HG02970 (cell line): Measurements from ENCODE around the gene ERP29.
A peak's percentile ranks its signal among the peaks of the same experiment; 100 is the strongest.
"Not testable (repeated sequence)": the region's sequence is repeated elsewhere in the genome, so short reads cannot be mapped to it uniquely, and the experiment has no call there.

Source experiments
- ATAC-seq: cut with Tn5 transposase; IDR thresholded peaks from one replicate; pipeline ENCODE4 v1.9.1; 2021; ENCODE audit warnings: mild to moderate bottlenecking, moderate library complexity, moderate number of reproducible peaks; ENCODE audit not compliant: unreplicated experiment, low FRiP score

Gene ERP29

DNA sequence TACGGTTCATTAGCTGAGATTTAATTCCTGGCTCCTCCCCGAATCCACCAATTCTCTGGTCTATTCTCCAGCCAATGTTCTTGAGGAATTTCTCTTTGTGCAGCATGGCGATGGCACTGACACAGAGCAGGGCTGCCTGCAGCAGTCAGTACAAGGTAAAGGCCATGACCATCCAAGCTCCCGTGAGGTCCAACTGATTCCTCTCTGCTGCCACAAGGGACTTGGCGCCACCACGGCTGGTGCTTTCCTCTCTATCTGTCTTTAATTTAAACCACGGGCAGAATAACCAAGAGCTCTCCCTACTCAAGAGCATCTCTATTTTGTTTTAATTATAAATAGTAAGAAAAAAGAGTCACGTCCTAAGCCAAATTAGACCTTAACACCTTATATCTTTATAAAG lies 12.4 kb upstream of the ERP29 start:
- no peak for ATAC-seq

DNA sequence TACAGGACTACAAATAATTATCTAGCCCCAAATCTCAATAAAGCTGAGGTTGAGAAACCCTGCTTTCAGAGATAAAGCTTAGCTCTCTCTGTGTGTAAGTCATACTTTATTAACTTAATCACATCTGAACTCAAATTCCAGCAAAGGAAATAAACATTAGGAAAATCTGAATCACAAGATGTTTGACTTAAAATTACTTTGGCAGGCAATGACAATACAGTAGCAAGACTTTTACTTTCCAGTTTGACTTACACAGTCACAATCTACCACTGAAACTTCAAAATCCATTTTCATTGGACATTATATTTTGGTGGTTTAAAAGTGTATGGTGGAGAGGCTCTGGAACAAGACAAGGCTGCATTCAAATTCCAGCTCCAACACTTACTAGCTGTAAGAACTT lies 11.7 kb upstream of the ERP29 start:
- ATAC-seq, result no peak

DNA sequence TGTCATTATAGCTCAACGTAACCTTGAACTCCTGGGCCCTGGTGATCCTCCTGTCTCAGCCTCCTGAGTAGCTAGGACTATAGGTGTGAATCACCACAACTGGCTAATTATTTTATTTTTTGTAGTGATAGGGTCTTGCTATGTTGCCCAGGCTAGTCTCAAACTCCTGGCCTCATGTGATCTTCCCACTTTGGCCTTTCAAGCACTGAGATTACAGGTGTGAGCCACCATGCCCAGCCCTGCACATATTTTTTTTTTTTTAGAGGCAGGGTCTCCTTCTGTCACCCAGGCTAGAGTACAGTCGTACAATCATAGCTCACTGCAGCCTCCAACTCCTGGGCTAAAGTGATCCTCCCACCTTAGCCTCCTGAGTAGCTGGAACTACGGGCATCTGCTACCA lies 9.2 kb upstream of the ERP29 start:
- no peak for ATAC-seq

DNA sequence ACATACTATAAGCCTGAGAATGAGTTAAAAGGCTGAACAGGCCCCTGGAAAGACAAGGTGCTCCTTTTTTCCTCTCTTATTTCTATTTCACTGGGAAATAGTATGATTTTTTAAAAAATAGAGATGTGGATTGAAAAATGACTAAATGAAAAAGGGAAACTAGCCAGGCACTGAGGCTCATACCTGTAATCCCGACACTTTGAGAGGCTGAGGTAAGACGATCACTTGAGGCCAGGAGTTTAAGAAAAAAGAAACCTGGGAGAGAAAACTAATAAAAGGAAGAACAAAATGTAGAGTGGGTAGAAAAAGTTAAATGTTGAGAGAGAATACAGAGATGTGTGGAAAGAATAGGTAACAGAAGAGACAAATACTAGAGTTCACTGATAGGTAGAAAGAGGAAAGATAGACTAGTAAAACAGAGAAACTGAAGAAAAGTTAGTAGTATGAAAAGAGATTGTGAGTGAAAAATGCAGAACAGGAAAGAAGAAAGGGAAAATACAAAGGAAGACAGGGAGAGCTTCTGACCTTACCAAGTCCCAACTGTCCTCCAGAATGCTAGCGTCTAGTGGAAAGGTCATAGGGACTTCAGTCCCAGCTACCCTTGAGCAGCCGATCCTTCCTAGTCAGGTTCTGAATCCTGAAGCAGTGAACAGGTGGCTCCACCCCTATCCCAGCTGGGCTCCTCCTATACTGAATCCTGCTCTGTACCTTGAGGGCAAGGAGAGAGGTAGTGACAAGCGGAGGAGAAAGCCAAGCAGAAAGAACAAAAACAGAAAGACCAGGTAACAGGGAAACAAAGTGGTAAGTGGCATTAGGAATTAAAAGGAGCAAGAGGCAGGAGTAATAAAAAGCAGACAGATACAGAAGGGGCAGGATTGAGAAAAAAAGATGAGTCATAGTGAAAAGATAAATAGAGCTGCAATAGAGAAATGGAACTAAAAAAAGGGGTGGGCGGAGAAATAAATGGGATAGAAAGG lies 7.5 kb upstream of the ERP29 start:
- ATAC-seq, result no peak

DNA sequence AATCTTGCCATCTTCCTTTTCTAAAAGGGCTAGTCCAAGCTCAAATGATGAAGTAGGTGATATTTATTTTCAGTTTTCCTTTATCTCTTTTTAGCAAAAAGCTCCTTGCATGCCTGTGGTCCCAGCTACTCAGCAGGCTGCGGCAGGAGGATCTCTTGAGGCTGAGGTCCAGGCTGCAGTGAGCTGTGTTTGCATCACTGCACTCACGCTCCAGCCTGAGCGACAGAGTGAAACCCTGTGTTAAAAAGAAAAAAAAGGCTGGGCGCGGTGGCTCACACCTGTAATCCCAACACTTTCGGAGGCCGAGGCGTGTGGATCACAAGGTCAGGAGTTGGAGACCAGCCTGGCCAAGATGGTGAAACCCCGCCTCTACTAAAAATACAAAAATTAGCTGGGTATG lies 5.3 kb upstream of the ERP29 start:
- no peak for ATAC-seq

DNA sequence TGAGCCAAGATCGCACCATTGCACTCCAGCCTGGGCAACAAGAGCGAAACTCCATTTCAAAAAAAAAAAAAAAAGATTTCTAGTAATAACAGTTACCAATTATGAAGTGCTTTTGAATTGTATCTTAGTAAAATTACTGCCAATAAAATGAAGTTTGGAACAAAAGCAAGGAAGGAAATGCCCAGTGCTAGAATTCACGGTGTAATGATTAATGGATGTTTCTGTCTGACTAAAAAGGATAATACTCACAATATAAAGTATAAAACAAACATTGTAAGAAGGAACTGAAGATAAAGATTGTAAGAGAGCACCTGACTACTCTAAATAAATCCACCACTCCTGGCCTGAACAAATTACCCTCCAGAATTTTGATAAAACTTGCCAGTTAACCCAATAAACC lies 4.3 kb upstream of the ERP29 start:
- no peak for ATAC-seq

DNA sequence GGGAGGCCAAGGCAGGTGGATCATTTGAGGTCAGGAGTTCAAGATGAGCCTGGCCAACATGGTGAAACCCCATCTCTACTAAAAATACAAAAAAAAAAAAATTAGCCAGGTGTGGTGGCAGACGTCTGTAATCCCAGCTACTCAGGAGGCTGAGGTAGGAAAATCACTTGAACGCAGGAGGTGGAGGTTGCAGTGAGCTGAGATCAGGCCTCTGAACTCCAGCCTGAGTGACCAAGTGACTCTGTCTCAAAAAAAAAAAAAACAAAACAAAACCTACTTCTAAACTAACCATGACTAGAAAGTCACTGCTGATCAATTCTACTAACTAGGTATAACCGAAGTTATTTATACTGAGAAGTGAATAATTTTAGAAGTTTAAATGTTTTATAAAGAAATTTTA lies 3.6 kb upstream of the ERP29 start:
- ATAC-seq, result not testable (repeated sequence)

DNA sequence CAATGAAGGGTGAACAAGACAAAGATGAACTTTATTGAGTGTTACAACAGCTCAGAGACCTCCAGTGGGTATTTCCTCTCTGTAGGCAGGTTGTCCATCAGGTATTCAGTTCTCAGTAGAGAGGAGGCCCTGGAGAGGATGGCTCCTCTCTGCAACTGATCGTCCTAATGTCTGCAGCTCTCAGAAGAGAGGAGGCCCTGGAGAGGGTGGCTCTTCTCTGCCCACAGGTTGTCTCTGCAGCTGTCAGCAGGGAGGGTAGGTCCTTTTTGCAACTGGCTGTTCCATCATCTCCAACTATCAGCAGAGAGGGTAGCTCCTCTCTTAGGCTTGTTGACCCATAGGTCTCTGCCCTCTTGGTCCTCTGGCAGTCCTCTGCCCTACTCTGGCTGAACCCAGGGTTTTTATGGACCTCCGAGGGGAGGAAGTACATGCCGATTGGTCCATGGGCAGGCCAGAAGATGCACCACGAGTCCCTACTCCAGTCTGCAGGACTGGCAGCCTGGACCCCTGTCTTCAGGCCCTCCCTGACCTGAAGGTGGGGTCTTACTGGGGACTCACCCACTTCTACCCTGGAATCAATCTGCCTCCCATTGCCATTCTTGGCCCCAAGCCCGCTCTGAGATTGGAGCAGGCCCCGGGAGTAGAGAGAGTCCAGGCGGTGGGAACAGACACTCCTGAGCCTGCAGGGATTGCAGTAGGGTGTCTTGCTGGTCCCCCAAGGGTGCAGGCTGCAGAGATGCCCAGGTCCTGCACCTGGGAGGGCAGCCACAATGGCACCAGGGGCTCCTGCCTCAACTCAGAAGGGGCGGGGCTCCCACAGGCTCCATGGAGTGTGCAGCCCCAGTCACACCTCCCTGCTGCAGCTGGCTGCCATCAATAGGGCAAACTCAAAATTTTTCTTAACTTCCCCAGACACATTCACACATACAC lies 2.5 kb upstream of the ERP29 start:
- no peak for ATAC-seq

DNA sequence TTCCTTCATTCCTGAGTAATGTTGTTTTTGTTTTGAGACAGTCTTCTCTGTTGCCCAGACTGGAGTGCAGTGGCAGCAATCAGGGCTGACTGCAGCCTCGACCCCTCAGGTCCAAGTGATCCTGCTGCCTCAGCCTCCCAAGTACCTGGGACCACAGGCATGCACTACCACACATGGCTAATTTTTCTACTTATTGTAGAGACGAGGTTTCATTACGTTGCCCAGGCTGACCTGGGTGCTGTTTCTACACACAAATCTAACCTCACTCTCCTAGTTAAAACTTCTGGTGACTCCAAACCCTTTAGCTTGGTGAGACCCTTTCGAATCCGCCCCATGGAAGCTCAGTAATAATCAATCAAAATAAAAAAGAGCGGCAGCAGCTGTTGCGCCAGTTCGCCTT lies 1.5 kb upstream of the ERP29 start:
- ATAC-seq, result no peak

DNA sequence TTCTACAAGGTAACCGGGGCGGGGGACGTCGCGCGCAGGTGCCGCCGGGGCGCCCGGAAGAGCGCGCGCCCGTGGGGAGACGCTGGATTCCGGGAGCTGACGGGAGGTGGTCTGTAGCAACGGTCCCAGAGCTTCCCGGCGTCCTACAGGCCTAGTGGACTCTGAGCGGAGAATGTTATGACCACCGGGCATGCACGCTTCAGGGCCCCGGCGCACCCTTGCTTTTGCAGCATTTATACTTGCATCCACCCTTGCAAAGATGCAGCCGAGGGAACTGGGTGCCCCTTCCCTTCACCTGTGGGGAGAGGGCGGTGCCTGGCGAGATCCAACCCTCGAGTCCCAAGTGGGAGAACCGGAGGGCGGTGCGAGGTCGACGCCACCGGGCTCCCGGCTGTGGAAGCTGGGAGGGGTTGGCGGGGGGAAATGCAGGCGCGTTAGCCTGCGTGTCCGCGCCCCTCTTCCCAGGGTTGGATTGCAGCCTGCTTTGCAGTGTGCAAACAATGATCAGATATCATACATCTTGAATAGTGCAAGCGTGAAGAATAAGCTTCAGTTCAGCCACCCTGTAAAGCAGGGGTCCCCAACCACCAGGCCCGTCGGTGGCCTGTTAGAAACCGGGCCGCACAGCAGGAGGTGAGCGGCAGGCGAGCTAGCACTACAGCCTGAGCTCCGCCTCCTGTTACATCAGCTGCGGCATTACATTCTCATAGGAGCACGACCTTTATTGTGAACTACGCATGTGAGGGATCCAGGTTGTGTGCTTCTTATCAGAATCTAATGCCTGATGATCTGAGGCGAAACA lies 576 bp downstream of the ERP29 start:
- ATAC-seq, result peak; percentile 27

DNA sequence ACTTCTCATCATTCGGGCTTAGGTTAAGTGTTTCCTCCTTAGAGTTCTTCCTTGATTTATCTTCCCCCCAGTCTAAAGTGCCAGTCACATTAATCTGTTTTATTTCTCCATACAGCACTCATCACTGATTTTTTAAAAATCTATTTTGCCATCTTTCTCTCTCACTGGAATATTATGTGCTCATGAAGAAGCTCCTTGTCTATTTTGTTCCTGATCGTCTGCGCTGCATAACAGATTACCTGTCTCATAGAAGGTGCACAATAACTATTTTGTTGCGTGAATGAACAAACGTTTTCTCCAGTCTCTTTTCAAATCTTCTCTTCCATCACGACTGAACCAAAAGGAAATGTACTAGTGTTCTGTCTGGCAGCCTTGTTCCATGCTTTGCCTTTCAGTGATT lies 2.7 kb downstream of the ERP29 start:
- ATAC-seq, result no peak

DNA sequence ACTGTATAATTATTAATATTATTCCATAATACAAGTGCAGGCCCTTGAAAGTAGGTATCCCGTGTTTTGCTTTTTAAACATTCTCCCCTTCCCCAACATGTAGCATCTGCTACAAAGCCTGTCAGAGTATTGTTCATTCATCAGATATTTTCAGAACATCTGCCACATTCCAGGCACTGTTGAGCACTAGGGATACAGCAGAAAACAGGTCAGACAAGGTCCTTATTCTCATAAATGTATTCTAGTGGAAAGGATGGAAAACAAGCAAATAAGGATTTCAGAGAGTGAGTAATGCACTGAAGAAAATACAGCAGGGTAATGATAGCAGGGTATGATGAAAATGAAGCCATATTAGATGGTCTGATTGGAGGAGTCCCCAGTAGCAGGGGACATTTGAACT lies 3.8 kb downstream of the ERP29 start:
- no peak for ATAC-seq

DNA sequence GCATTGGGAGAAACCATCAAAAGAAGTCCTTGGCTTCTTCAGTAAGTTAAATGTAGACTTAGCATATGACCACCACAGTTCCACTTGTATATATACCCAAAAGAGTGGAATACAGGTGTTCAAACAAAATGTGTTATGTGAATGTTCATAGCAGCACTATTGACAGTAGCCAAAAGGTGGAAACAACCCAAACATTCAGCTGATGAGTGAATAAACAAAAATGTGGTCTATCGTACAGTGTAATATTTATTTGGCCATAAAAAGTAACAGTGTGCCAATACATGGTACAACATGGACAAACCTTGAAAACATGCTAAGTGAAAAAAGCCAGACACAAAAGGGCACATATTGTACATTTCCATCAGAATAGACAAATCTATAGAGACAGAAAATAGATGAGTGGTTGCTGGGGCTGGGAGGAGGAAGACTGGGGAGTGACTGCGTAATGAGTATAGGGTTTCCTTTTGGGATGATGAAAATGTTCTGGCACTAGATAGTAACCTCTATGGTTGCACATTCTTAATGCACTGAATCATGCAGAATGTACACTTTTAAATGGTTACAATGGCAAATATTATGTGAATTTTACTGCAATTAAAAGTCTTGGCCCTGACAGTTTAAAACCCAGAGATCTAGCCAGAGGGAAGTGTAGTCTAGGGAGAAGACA lies 5.5 kb downstream of the ERP29 start:
- ATAC-seq, result no peak

DNA sequence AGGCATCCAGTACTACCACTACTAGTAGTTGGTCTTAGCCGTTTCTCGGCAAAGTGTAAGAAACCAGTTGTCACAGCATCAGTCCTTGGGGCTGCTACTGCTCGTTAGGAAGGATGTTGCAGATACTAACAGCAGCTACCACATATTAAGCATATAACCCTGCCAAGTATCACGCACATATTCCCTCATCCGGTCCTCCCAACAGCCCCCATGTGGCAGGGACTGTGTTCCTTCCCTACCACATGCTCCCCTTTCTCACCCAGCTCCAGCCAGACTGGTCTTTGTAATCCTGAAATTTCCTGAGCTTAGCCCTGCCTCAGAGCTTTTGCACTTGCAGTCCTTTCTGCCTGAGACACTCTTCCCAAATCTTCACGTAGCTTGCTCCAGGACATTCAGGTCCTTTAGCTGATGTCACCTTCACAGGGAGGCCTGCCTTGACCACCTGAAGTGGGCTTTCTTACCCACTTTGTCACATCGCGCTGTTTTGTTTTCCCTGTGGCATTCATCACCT lies 7.8 kb downstream of the ERP29 start:
- no peak for ATAC-seq

DNA sequence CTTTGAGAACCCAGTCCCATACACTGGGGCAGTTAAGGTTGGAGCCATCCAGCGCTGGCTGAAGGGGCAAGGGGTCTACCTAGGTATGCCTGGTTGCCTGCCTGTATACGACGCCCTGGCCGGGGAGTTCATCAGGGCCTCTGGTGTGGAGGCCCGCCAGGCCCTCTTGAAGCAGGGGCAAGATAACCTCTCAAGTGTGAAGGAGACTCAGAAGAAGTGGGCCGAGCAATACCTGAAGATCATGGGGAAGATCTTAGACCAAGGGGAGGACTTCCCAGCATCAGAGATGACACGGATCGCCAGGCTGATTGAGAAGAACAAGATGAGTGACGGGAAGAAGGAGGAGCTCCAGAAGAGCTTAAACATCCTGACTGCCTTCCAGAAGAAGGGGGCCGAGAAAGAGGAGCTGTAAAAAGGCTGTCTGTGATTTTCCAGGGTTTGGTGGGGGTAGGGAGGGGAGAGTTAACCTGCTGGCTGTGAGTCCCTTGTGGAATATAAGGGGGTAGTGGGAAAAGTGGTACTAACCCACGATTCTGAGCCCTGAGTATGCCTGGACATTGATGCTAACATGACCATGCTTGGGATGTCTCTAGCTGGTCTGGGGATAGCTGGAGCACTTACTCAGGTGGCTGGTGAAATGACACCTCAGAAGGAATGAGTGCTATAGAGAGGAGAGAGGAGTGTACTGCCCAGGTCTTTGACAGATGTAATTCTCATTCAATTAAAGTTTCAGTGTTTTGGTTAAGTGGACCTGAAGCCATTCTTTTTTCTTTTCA lies 9.2 kb downstream of the ERP29 start:
- no peak for ATAC-seq

DNA sequence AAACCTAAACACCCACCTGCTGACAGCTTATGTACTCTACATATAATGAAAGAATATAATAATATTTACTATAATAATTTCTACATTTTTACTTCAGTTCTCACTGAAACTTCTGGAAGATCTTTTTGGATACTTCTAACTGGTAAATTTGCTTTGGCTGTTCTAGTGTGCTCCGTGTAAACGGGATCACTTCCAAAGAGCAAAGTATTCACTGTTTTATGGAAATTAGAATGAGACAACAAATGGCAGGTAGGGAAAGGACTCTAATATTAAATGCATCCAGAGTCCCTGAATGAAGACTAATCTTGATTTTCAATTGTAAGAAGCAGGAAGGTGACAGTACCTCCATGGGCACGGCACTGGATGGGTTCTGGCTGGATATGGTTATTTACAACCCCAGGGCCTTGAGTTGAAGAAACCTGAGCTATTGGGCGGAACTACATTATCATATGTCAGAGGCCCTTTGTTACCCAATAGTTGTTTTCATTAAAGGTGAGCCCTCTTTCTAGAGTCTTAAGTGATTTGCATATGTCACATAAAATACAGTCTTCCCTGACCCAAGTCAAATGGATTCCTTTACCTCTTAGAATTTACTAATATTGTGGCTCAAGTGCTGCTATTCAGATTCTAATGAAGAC lies 10.7 kb downstream of the ERP29 start:
- no peak for ATAC-seq

DNA sequence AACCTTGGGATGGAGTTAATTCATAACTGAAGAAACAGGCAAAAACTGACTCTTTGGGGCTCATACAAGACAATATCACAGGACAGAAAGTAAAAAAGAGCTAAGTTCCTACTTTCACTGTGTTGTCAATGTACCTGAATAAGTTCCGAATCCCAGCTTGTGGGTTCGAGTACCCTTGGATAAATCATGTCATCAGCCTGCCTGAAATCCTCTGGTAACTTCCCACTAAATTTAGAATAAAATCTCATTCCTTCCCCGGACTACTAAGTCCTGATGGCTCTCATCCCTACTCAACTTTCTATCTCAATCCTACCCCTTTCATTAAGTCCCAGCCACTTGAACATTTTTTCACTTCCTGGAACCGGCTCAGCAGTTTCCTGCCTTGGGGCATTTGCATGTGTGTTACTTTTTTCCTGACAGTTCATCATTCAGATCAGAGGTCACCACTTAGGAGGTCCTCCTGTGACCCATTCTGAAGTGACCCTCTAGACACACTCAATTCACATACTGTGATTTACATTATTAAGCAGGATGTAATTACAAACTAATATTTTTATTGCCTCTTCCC lies 12.7 kb downstream of the ERP29 start:
- ATAC-seq, result no peak

DNA sequence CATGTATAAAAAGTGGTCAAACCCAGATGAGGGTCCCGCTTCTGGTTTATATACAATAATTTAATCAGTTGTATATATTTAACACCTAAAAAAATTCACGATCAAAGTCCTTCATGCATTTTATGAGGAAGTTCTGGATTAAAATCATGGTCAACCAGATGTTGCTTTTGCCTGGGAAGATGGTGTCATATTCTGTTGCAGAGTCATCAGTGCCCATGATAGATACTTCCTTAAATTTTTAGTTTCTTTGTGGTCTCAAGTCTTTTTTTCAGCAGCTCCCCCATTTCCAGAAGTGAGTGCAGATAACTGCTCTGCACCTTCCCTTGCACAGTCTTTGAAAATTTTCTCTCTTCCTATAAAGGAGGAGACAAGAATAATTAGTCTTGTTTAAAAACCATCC lies 16.1 kb downstream of the ERP29 start:
- ATAC-seq, result no peak
